ENCODE measurements around the gene DGKQ. TPM values are rescaled to one million over a fixed set of nuclear protein-coding genes. Genes with fewer than 3 reads are reported as not detected.
"Not testable (repeated sequence)": the region's sequence is repeated elsewhere in the genome, so short reads cannot be mapped to it uniquely, and the experiment has no call there.

The DGKQ gene
- total RNA-seq, 2 experiments from 2014 or later = 14.3 to 16.7 TPM

GRCh38 chr4:947491-947971 lies 25.8 kb downstream of the DGKQ start:
- TF ChIP-seq, protein P1, sequence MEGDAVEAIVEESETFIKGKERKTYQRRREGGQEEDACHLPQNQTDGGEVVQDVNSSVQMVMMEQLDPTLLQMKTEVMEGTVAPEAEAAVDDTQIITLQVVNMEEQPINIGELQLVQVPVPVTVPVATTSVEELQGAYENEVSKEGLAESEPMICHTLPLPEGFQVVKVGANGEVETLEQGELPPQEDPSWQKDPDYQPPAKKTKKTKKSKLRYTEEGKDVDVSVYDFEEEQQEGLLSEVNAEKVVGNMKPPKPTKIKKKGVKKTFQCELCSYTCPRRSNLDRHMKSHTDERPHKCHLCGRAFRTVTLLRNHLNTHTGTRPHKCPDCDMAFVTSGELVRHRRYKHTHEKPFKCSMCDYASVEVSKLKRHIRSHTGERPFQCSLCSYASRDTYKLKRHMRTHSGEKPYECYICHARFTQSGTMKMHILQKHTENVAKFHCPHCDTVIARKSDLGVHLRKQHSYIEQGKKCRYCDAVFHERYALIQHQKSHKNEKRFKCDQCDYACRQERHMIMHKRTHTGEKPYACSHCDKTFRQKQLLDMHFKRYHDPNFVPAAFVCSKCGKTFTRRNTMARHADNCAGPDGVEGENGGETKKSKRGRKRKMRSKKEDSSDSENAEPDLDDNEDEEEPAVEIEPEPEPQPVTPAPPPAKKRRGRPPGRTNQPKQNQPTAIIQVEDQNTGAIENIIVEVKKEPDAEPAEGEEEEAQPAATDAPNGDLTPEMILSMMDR (IDR thresholded peaks at IDR 0.05) = no peak
- no peaks in the 10 kb centered on the region for H3K4me1 Mint-ChIP-seq (ENCODE audit: low read depth)
- H3K4me3 Mint-ChIP-seq = no peak overlapping the region
- ATAC-seq (no peak), DNase-seq (no peak)
- CTCF ChIA-PET = no interaction called here
- intact Hi-C loops (cut with micrococcal nuclease) = no loop called here
- H3K9me3 Mint-ChIP-seq = no peaks in the 10 kb centered on the region
- POLR2A ChIA-PET = interaction anchor here (1.3 kb wide), 1 partner anchor 12 kb away, joined by 3 read pairs; no protein-coding TSS in a partner anchor
- H3K27ac Mint-ChIP-seq = no peak overlapping the region
- H3K36me3 Mint-ChIP-seq (ENCODE audit: low read depth) = no peaks in the 10 kb centered on the region
- H3K27me3 Mint-ChIP-seq = no peaks in the 10 kb centered on the region

- Mint-ChIP-seq H3K27ac (no peak overlapping the region), H3K4me3 (no peak overlapping the region), H3K36me3 (ENCODE audit: low read depth) (no peaks in the 10 kb centered on the region), H3K4me1 (ENCODE audit: low read depth) (no peaks in the 10 kb centered on the region), H3K27me3 (no peaks in the 10 kb centered on the region), H3K9me3 (no peaks in the 10 kb centered on the region)
- POLR2A ChIA-PET = no interaction called here
- TF ChIP-seq, protein P1 (IDR thresholded peaks at IDR 0.05) = no peak
- ATAC-seq (no peak), DNase-seq (no peak)
- CTCF ChIA-PET = no interaction called here
- intact Hi-C loops (cut with micrococcal nuclease) = no loop called here
Observed at GRCh38 chr4:946517-947471, 26.6 kb downstream of the DGKQ start.

DNA sequence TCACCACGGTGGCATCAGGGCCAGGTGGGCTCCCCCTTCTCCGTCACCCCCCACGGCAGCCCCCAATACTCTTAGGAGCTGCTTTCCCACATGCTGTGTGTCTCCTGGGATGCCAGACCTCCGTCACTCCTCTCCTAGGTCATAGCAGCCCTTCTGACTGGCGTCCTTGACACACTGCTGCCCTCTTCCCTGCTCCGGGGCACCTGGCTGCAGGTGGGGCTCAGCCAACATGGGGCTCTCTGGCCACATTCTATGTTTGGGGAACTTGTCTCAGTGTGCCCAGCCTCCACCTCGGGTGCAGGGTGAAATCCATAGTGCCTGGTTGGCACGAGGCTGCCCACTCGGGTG lies 27.3 kb downstream of the DGKQ start:
- Mint-ChIP-seq H3K27me3 (no peaks in the 10 kb centered on the region), H3K4me1 (ENCODE audit: low read depth) (no peaks in the 10 kb centered on the region), H3K36me3 (ENCODE audit: low read depth) (no peaks in the 10 kb centered on the region), H3K4me3 (no peak overlapping the region), H3K27ac (no peak overlapping the region), H3K9me3 (no peaks in the 10 kb centered on the region)
- ChIA-PET POLR2A (interaction anchor here (1.2 kb wide), 1 partner anchor 13 kb away, joined by 4 read pairs; the partner anchor contains the start of genes GAK and TMEM175), CTCF (no interaction called here)
- DNase-seq (no peak), ATAC-seq (no peak)
- TF ChIP-seq, protein P1 (IDR thresholded peaks at IDR 0.05) = no peak
- intact Hi-C loops (cut with micrococcal nuclease) = no loop called here

GRCh38 chr4:945274-946102 lies 27.9 kb downstream of the DGKQ start:
- Mint-ChIP-seq H3K27ac (no peak overlapping the region), H3K9me3 (no peaks in the 10 kb centered on the region), H3K4me1 (ENCODE audit: low read depth) (no peaks in the 10 kb centered on the region), H3K36me3 (ENCODE audit: low read depth) (no peaks in the 10 kb centered on the region), H3K4me3 (no peak overlapping the region), H3K27me3 (no peaks in the 10 kb centered on the region)
- CTCF ChIA-PET = no interaction called here
- DNase-seq = no peak
- POLR2A ChIA-PET = interaction anchor here (1.2 kb wide), 1 partner anchor 13 kb away, joined by 4 read pairs; the partner anchor contains the start of genes GAK and TMEM175
- intact Hi-C loops (cut with micrococcal nuclease) = no loop called here
- ATAC-seq = no peak
- TF ChIP-seq, protein P1 (IDR thresholded peaks at IDR 0.05) = no peak

DNA sequence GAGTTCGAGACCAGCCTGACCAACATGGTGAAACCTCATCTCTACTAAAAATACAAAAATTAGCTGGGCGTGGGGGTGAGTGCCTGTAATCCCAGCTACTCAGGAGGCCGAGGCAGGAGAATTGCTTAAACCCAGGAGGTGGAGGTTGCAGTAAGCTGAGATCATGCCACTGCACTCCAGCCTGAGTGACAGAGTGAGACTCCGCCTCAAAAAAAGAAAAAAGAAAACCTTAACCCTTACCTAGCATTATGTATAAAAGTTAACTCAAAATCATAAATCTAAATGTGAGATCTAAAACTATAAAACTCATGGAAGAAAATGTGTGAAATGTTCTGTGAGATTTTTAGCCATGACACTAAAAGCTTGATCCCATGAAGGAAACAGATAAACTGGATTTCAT lies 33.9 kb downstream of the DGKQ start:
- DNase-seq; H3K4me3 Mint-ChIP-seq; CTCF ChIA-PET; H3K9me3 Mint-ChIP-seq; intact Hi-C loops (cut with micrococcal nuclease); H3K27ac Mint-ChIP-seq; H3K36me3 Mint-ChIP-seq (ENCODE audit: low read depth); ATAC-seq; H3K27me3 Mint-ChIP-seq: not testable (repeated sequence)
- H3K4me1 Mint-ChIP-seq (ENCODE audit: low read depth) = peaks cover 15% of the 10 kb centered on the region
- POLR2A ChIA-PET = interaction anchor here (0.6 kb wide), 1 partner anchor 9 kb away, joined by 3 read pairs; no protein-coding TSS in a partner anchor
